ENCODE results near the gene STAP2.

- TF ChIP-seq CTCF (IDR thresholded peaks at IDR 0.05 in 2 of 3, conservative IDR thresholded peaks at IDR 0.05 in 1 of 3; ENCODE audit: control insufficient read depth in 2 of 3, extremely low read depth in 1 of 3, insufficient read depth in 1 of 3, low read depth in 3 of 3, low read length in 3 of 3) (no peak), JUND (IDR thresholded peaks at IDR 0.05; ENCODE audit: low read depth, low read length) (no peak), CBFB (IDR thresholded peaks at IDR 0.05; ENCODE audit: low read depth) (no peak), SREBF2 (IDR thresholded peaks at IDR 0.05; ENCODE audit: low read length) (no peak), YY1 (IDR thresholded peaks at IDR 0.05; ENCODE audit: low read depth, low read length) (no peak), MXI1 (IDR thresholded peaks at IDR 0.05; ENCODE audit: low read depth, low read length) (no peak), CREB1 (IDR thresholded peaks at IDR 0.05; ENCODE audit: low read depth) (no peak), POLR2AphosphoS2 (IDR thresholded peaks at IDR 0.05; ENCODE audit: low read depth, low read length) (no peak), BHLHE40 (IDR thresholded peaks at IDR 0.05; ENCODE audit: borderline replicate concordance in 1 of 2, low read depth in 2 of 2, low read length in 1 of 2) (no peak), HDAC6 (IDR thresholded peaks at IDR 0.05; ENCODE audit: unreplicated experiment) (no peak), POLR2A (IDR thresholded peaks at IDR 0.05; ENCODE audit: low read depth, low read length) (peak; percentile 60)
- TF ChIP-seq, protein P1, sequence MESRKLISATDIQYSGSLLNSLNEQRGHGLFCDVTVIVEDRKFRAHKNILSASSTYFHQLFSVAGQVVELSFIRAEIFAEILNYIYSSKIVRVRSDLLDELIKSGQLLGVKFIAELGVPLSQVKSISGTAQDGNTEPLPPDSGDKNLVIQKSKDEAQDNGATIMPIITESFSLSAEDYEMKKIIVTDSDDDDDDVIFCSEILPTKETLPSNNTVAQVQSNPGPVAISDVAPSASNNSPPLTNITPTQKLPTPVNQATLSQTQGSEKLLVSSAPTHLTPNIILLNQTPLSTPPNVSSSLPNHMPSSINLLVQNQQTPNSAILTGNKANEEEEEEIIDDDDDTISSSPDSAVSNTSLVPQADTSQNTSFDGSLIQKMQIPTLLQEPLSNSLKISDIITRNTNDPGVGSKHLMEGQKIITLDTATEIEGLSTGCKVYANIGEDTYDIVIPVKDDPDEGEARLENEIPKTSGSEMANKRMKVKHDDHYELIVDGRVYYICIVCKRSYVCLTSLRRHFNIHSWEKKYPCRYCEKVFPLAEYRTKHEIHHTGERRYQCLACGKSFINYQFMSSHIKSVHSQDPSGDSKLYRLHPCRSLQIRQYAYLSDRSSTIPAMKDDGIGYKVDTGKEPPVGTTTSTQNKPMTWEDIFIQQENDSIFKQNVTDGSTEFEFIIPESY (IDR thresholded peaks at IDR 0.05): no peak
These were observed 21.0 kb upstream of the STAP2 start for GRCh38 chr19:4359627-4360000.

Measured in GM12878 (cell line).